Activated CD4-positive, alpha-beta T cell treated with anti-CD3 and anti-CD28 coated beads, Interleukin-2, amount 50 U/mL, for 16 hours (primary cell): ENCODE results near the gene FAM110D.
A peak's percentile ranks its signal among the peaks of the same experiment; 100 is the strongest.

Source experiments
- DNase-seq: peaks from one replicate; pipeline ENCODE4 v3.0.0-alpha.2; 2020

Gene FAM110D

GRCh38 chr1:26158908-26159742 lies at the start of gene FAM110D:
TSS of gene FAM110D (plus strand) at chr1:26159079. CDS start at chr1:26161292, 2,213 bp downstream.
- no peak for DNase-seq

- DNase-seq = no peak
Observed at GRCh38 chr1:26109229-26110164, 49.4 kb upstream of the FAM110D start.

GRCh38 chr1:26110731-26111529 lies 47.9 kb upstream of the FAM110D start:
- peak; percentile 69 for DNase-seq

- peak; percentile 94 for DNase-seq
Observed at GRCh38 chr1:26111530-26112406, 47.1 kb upstream of the FAM110D start, which contains the start of gene PDIK1L. TSS of gene PDIK1L (plus strand) at chr1:26111824. CDS start at chr1:26114309, 2,485 bp downstream.

GRCh38 chr1:26112407-26112775 lies 46.5 kb upstream of the FAM110D start:
- DNase-seq = peak; percentile 31

- DNase-seq = no peak
Observed at GRCh38 chr1:26114165-26114927, 44.5 kb upstream of the FAM110D start.

GRCh38 chr1:26119892-26120608 lies 38.8 kb upstream of the FAM110D start:
- no peak for DNase-seq

- DNase-seq = no peak
Observed at GRCh38 chr1:26121854-26122773, 36.8 kb upstream of the FAM110D start.

GRCh38 chr1:26122988-26123973 lies 35.6 kb upstream of the FAM110D start:
- DNase-seq = peak; percentile 54

GRCh38 chr1:26124418-26125331 lies 34.2 kb upstream of the FAM110D start:
- DNase-seq = no peak

GRCh38 chr1:26125382-26125781 lies 33.5 kb upstream of the FAM110D start:
- no peak for DNase-seq

- no peak for DNase-seq
Observed at GRCh38 chr1:26125946-26126320, 32.9 kb upstream of the FAM110D start.

GRCh38 chr1:26126321-26127084 lies 32.4 kb upstream of the FAM110D start:
- peak; percentile 90 for DNase-seq

GRCh38 chr1:26127235-26128163 lies 31.4 kb upstream of the FAM110D start:
- no peak for DNase-seq

GRCh38 chr1:26129778-26130177 lies 29.1 kb upstream of the FAM110D start:
- no peak for DNase-seq
